Body of pancreas (tissue), 4 donors: Measurements from ENCODE around the gene CMSS1. TPM values are rescaled to one million over a fixed set of nuclear protein-coding genes. Genes with fewer than 3 reads are reported as not detected.

Source experiments
- ATAC-seq: fragments of 150-250 bp; one replicate; pipeline ENCODE4 v1.9.1; 2016
- DNase-seq, 4 donors: peaks; one replicate each; pipeline ENCODE4 v3.0.0-alpha.2; 2019
- H3K27ac ChIP-seq, 4 donors: fragments of 200-600 bp; sonication (generic); 1 replicate in 3 of 4; 2 replicates in 1 of 4; pipeline versions ENCODE4 v1.5.1 to v1.6.1; 2016 to 2019; ENCODE audit warnings: mild to moderate bottlenecking in 1 of 4, mixed read lengths in 1 of 4, moderate library complexity in 1 of 4
- H3K27me3 ChIP-seq, 2 donors: fragments of 200-600 bp; sonication (generic); one replicate each; pipeline ENCODE4 v1.6.0; 2016; ENCODE audit warnings: mild to moderate bottlenecking in 1 of 2
- H3K36me3 ChIP-seq, 2 donors: fragments of 200-600 bp; sonication (generic); replicated peaks in 1 of 2; 2 replicates each; pipeline ENCODE4 v1.5.1; 2016; ENCODE audit warnings: low read depth in 2 of 2; ENCODE audit not compliant: insufficient read depth in 1 of 2
- H3K4me1 ChIP-seq: fragments of 200-600 bp; sonication (generic); one replicate; pipeline ENCODE4 v1.6.0; 2016
- H3K4me3 ChIP-seq, 2 donors: fragments of 200-600 bp; sonication (generic); 1 replicate in 1 of 2; 2 replicates in 1 of 2; pipeline ENCODE4 v1.5.1; 2016 to 2019
- H3K9me3 ChIP-seq, 3 donors: fragments of 200-600 bp; sonication (generic); 1 replicate in 2 of 3; 2 replicates in 1 of 3; pipeline ENCODE4 v1.5.1; 2016
- CTCF ChIP-seq, 7 experiments: fragments of 450-650 bp in 4 of 7; fragments of 200-600 bp in 3 of 7; sonication (generic) in 3 of 7; IDR thresholded peaks; one replicate each; pipeline ENCODE4 v1.5.1; 2016 to 2019; ENCODE audit warnings: antibody characterized with exemption in 7 of 7
- POLR2A ChIP-seq, 3 donors: fragments of 450-650 bp; IDR thresholded peaks; one replicate each; pipeline ENCODE4 v1.6.1; 2016; ENCODE audit warnings: antibody characterized with exemption in 3 of 3, mild to moderate bottlenecking in 2 of 3
- WGBS, 2 donors: methylation state at CpG; one replicate each; pipeline ENCODE4 v1.1.5; 2017; 5-methylcytosine and 5-hydroxymethylcytosine counted together
- intact Hi-C: fragments of 100-400 bp; cut with DNase I; formaldehyde crosslinking; loops from one replicate; pipeline ENCODE4 v1.15.1; 2023
- total RNA-seq, 2 donors: library from RNA; depleted of rRNA; stranded (reverse); fragments of >200 nt; gene quantifications; one replicate each; pipeline ENCODE4 v1.1.0, GENCODE V29; 2016

CMSS1 gene
- total RNA-seq, 2 donors from 2014 or later: 3.9 to 21.4 TPM

- intact Hi-C loops: no loop called here
- WGBS, 2 donors: 95 to 96% methylated on average over 2 of the region's 2 CpGs
- no peaks in the 10 kb centered on the region for H3K9me3 ChIP-seq
- no peaks in the 10 kb centered on the region for H3K27me3 ChIP-seq
- H3K4me3 ChIP-seq: no peak overlapping the region
- H3K27ac ChIP-seq: no peak overlapping the region
- TF ChIP-seq POLR2A (IDR thresholded peaks at IDR 0.05): no peak
- TF ChIP-seq CTCF (IDR thresholded peaks at IDR 0.05): no peak
- DNase-seq (no peak), ATAC-seq (no peak)
- peaks cover 5% of the 10 kb centered on the region for H3K4me1 ChIP-seq
- no peaks in the 10 kb centered on the region for H3K36me3 ChIP-seq
Measured at GRCh38 chr3:99982650-99983049, 165.0 kb downstream of the CMSS1 start.

GRCh38 chr3:99984139-99984538 lies 166.5 kb downstream of the CMSS1 start:
- peaks cover 5% of the 10 kb centered on the region for H3K4me1 ChIP-seq
- ATAC-seq: no peak
- intact Hi-C loops: no loop called here
- no peak for TF ChIP-seq POLR2A (IDR thresholded peaks at IDR 0.05)
- TF ChIP-seq CTCF (IDR thresholded peaks at IDR 0.05): no peak
- H3K9me3 ChIP-seq: no peaks in the 10 kb centered on the region
- no peak overlapping the region for H3K4me3 ChIP-seq
- no peaks in the 10 kb centered on the region for H3K27me3 ChIP-seq
- H3K27ac ChIP-seq: no peak overlapping the region
- no peak for DNase-seq
- no peaks in the 10 kb centered on the region for H3K36me3 ChIP-seq

- WGBS, 2 donors: 30 to 37% methylated on average over 2 of the region's 2 CpGs
- Histone ChIP-seq H3K4me1 (peaks cover 5% of the 10 kb centered on the region), H3K36me3 (no peaks in the 10 kb centered on the region), H3K4me3 (no peak overlapping the region), H3K27me3 (no peaks in the 10 kb centered on the region), H3K27ac (no peak overlapping the region), H3K9me3 (no peaks in the 10 kb centered on the region)
- ATAC-seq (no peak), DNase-seq (no peak)
- intact Hi-C loops: no loop called here
- TF ChIP-seq POLR2A (IDR thresholded peaks at IDR 0.05) (no peak), CTCF (IDR thresholded peaks at IDR 0.05) (no peak)
Measured at GRCh38 chr3:99984668-99985067, 167.0 kb downstream of the CMSS1 start.

GRCh38 chr3:99990179-99990578 lies 172.5 kb downstream of the CMSS1 start:
- TF ChIP-seq CTCF (IDR thresholded peaks at IDR 0.05) (no peak), POLR2A (IDR thresholded peaks at IDR 0.05) (no peak)
- WGBS, 2 donors: 78 to 83% methylated on average over 1 of the region's 1 CpG
- DNase-seq (no peak), ATAC-seq (no peak)
- H3K4me3 ChIP-seq: no peak overlapping the region
- H3K36me3 ChIP-seq: no peaks in the 10 kb centered on the region
- intact Hi-C loops: no loop called here
- H3K27ac ChIP-seq: no peak overlapping the region
- H3K27me3 ChIP-seq: no peaks in the 10 kb centered on the region
- no peaks in the 10 kb centered on the region for H3K9me3 ChIP-seq
- H3K4me1 ChIP-seq: no peaks in the 10 kb centered on the region

GRCh38 chr3:99997293-99997692 lies 179.6 kb downstream of the CMSS1 start:
- no peaks in the 10 kb centered on the region for H3K36me3 ChIP-seq

More at GRCh38 chr3:99997293-99997692, 179.6 kb downstream of the CMSS1 start:
- Histone ChIP-seq H3K4me1 (peaks cover 12% of the 10 kb centered on the region), H3K9me3 (no peaks in the 10 kb centered on the region), H3K27ac (no peak overlapping the region), H3K27me3 (no peaks in the 10 kb centered on the region), H3K4me3 (no peak overlapping the region)
- no peak for TF ChIP-seq CTCF (IDR thresholded peaks at IDR 0.05)
- no peak for TF ChIP-seq POLR2A (IDR thresholded peaks at IDR 0.05)
- intact Hi-C loops: no loop called here
- ATAC-seq: no peak
- WGBS, 2 donors: 90 to 97% methylated on average over 2 of the region's 2 CpGs
- DNase-seq: no peak
